PC-9 (cell line): ENCODE measurements around the gene CIP2A. TPM values are rescaled to one million over a fixed set of nuclear protein-coding genes. Genes with fewer than 3 reads are reported as not detected.

ENCODE experiments used
- BruUV-seq: library from RNA; stranded (reverse); fragments of 400-500 nt; replicated peaks from 2 replicates; lab custom pipeline; 2021; lab: Mats Ljungman, UMichigan
- CTCF ChIA-PET: fragments of 300-600 bp; sonication (Branson Sonifier 250); formaldehyde crosslinking; loops from one replicate; lab custom pipeline; 2022; ENCODE audit warnings: antibody characterized with exemption; lab: Charles Lee
- POLR2A ChIA-PET: fragments of 300-600 bp; sonication (Branson Sonifier 250); formaldehyde crosslinking; loops from one replicate; lab custom pipeline; 2022; ENCODE audit warnings: antibody characterized with exemption; ENCODE audit not compliant: unreplicated experiment; lab: Charles Lee
- DNase-seq, 2 experiments: peaks; one replicate each; pipeline versions ENCODE4 v3.0.0 to v3.0.0-alpha.2; 2015 to 2022; ENCODE audit warnings: mixed read lengths in 1 of 2
- H2AFZ ChIP-seq: fragments of 200-600 bp; sonication (generic); 2 replicates; pipeline ENCODE4 v1.8.1; 2017; ENCODE audit warnings: antibody characterized with exemption
- H3F3A ChIP-seq: fragments of 200-600 bp; sonication (generic); 2 replicates; pipeline ENCODE4 v1.8.1; 2017; ENCODE audit warnings: antibody characterized with exemption, mild to moderate bottlenecking, low read depth; ENCODE audit not compliant: insufficient read depth
- H3K27ac ChIP-seq: fragments of 200-600 bp; sonication (generic); 2 replicates; pipeline ENCODE4 v1.6.1; 2016; ENCODE audit warnings: mixed run types
- H3K27me3 ChIP-seq: fragments of 200-600 bp; sonication (generic); 2 replicates; pipeline ENCODE4 v1.6.1; 2016; ENCODE audit warnings: low read depth, mixed run types; ENCODE audit not compliant: insufficient read depth
- H3K36me3 ChIP-seq: fragments of 200-600 bp; sonication (generic); 2 replicates; pipeline ENCODE4 v1.6.1; 2016; ENCODE audit warnings: low read depth, mixed run types
- H3K4me1 ChIP-seq: fragments of 200-600 bp; sonication (generic); replicated peaks from 2 replicates; pipeline ENCODE4 v1.6.1; 2016; ENCODE audit warnings: mixed run types; ENCODE audit not compliant: insufficient read depth
- H3K4me2 ChIP-seq: fragments of 200-600 bp; sonication (generic); 2 replicates; pipeline ENCODE4 v1.6.1; 2017; ENCODE audit warnings: mixed run types
- H3K4me3 ChIP-seq: fragments of 200-600 bp; sonication (generic); 2 replicates; pipeline ENCODE4 v1.6.1; 2016; ENCODE audit warnings: mixed run types
- H3K79me2 ChIP-seq: fragments of 200-600 bp; sonication (generic); 2 replicates; pipeline ENCODE4 v1.6.1; 2017; ENCODE audit warnings: low read depth, mixed run types
- H3K9me2 ChIP-seq: fragments of 200-600 bp; sonication (generic); 2 replicates; pipeline ENCODE4 v1.8.1; 2017; ENCODE audit warnings: mild to moderate bottlenecking; ENCODE audit not compliant: insufficient read depth
- H3K9me3 ChIP-seq: fragments of 200-600 bp; sonication (generic); 2 replicates; pipeline ENCODE4 v1.8.1; 2016; ENCODE audit warnings: low read depth; ENCODE audit not compliant: insufficient read depth
- H4K20me1 ChIP-seq: fragments of 200-600 bp; sonication (generic); 2 replicates; pipeline ENCODE4 v1.8.1; 2017; ENCODE audit not compliant: insufficient read depth
- EZH2 ChIP-seq: fragments of 200-600 bp; sonication (generic); IDR thresholded peaks from 2 replicates; pipeline ENCODE4 v1.8.0; 2017; ENCODE audit warnings: antibody characterized with exemption, low read depth
- intact Hi-C: fragments of 100-400 bp; cut with micrococcal nuclease; formaldehyde crosslinking; loops from one replicate; pipeline ENCODE4 v1.10.0; 2022; ENCODE audit not compliant: unreplicated experiment
- total RNA-seq: library from RNA; stranded (reverse); gene quantifications from 2 replicates; pipeline ENCODE4 v1.2.3, GENCODE V29; 2021
- TF ChIP-seq, protein P1 (sequence below): fragments of 200-600 bp; sonication (generic); conservative IDR thresholded peaks from 2 replicates; pipeline ENCODE4 v1.6.1; 2017; ENCODE audit warnings: mixed run types, antibody characterized with exemption, mild to moderate bottlenecking, moderate library complexity

Gene CIP2A
- total RNA-seq, 1 experiment from 2014 or later: 41.1 TPM

DNA sequence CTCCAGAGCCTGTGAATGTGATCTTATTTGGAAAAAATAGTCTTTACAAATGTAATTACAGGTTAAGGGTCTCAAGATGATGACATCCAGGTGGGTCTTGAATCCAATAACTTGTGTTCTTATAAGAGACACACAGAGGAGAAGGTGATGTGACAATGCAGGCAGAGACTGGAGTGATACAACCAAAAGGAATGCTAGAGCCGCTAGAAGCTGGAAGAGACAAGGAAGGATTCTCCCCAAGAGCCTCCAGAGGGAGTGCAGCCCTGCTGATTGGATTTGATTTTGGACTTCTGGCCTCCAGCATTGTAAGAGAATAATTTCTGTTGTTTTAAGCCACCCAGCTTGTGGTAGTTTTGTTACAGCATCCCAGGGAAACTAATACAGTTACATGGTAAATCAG is 88.5 kb downstream of the CIP2A start:
- Histone ChIP-seq H3K4me3 (no peak overlapping the region), H3K79me2 (no peaks in the 10 kb centered on the region), H3F3A (no peaks in the 10 kb centered on the region), H2AFZ (no peak overlapping the region), H3K27ac (no peak overlapping the region), H3K4me2 (no peak overlapping the region), H3K9me2 (no peaks in the 10 kb centered on the region), H3K36me3 (no peaks in the 10 kb centered on the region), H4K20me1 (no peaks in the 10 kb centered on the region), H3K27me3 (no peaks in the 10 kb centered on the region), H3K9me3 (no peaks in the 10 kb centered on the region), H3K4me1 (no peaks in the 10 kb centered on the region)
- BruUV-seq: no TSS peak
- DNase-seq: no peak
- CTCF ChIA-PET: no interaction called here
- POLR2A ChIA-PET: no interaction called here
- intact Hi-C loops: no loop called here
- no peak for TF ChIP-seq EZH2
- TF ChIP-seq, protein P1, sequence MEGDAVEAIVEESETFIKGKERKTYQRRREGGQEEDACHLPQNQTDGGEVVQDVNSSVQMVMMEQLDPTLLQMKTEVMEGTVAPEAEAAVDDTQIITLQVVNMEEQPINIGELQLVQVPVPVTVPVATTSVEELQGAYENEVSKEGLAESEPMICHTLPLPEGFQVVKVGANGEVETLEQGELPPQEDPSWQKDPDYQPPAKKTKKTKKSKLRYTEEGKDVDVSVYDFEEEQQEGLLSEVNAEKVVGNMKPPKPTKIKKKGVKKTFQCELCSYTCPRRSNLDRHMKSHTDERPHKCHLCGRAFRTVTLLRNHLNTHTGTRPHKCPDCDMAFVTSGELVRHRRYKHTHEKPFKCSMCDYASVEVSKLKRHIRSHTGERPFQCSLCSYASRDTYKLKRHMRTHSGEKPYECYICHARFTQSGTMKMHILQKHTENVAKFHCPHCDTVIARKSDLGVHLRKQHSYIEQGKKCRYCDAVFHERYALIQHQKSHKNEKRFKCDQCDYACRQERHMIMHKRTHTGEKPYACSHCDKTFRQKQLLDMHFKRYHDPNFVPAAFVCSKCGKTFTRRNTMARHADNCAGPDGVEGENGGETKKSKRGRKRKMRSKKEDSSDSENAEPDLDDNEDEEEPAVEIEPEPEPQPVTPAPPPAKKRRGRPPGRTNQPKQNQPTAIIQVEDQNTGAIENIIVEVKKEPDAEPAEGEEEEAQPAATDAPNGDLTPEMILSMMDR: no peak

Other genes starting within 250 kb of the CIP2A start
- 0.95 and 2.3 TPM in 2 replicates for gene MYH15, start 78.8 kb downstream of the CIP2A start, total RNA-seq
- 11.7 and 14.5 TPM in 2 replicates for gene DZIP3, start 284 bp upstream of the CIP2A start, total RNA-seq
- not detected in 2 replicates for gene RETNLB, start 168.0 kb upstream of the CIP2A start, total RNA-seq
- not detected in 2 replicates for gene TRAT1, start 233.3 kb upstream of the CIP2A start, total RNA-seq